ENCODE data around the gene COLQ.

Gene COLQ

DNA sequence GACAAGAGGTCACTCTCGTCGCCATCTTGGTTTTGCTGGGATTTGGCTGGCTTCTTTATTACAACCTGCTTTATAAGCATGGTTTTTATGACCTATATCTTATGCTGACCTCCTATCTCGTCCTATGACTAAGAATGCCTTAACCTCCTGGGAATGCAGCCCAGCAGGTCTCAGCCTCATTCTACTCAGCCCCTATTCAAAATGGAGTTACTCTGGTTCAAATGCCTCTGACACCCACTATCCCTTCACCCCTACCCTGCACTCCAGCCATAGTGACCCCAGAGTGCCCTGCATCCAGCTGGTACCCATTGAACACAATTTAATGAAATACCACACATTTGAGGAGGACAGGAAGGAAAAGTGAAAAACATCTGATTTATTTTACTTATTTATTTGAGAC is 117.5 kb downstream of the COLQ start:
- H3K4me3 ChIP-seq (ENCODE audit: low read depth, low read length): no peak overlapping the region
- TF ChIP-seq, protein P1, sequence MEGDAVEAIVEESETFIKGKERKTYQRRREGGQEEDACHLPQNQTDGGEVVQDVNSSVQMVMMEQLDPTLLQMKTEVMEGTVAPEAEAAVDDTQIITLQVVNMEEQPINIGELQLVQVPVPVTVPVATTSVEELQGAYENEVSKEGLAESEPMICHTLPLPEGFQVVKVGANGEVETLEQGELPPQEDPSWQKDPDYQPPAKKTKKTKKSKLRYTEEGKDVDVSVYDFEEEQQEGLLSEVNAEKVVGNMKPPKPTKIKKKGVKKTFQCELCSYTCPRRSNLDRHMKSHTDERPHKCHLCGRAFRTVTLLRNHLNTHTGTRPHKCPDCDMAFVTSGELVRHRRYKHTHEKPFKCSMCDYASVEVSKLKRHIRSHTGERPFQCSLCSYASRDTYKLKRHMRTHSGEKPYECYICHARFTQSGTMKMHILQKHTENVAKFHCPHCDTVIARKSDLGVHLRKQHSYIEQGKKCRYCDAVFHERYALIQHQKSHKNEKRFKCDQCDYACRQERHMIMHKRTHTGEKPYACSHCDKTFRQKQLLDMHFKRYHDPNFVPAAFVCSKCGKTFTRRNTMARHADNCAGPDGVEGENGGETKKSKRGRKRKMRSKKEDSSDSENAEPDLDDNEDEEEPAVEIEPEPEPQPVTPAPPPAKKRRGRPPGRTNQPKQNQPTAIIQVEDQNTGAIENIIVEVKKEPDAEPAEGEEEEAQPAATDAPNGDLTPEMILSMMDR (IDR thresholded peaks at IDR 0.05; ENCODE audit: borderline replicate concordance, insufficient read depth, low read depth, low read length): no peak

DNA sequence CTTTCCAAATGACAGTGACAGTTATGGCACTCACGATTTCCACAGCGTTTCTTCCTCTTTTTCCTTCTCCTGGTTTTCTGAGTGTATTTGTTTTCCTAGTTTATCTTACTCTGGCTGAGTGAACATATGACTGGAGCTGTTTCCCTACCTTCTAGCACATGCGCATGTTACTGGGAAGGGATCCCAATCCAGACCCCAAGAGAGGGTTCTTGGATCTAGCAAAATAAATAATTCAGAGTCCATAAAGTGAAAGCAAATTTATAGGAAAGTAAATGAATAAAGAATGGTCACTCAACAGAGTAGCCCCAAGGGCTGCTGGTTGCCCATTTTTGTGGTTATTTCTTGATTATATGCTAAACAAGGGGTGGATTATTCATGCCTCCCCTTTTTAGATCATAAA is 118.0 kb downstream of the COLQ start:
- H3K4me3 ChIP-seq (ENCODE audit: low read depth, low read length): no peak overlapping the region
- TF ChIP-seq, protein P1 (IDR thresholded peaks at IDR 0.05; ENCODE audit: borderline replicate concordance, insufficient read depth, low read depth, low read length): no peak

GRCh38 chr3:15401936-15402335 is 119.6 kb downstream of the COLQ start:
- TF ChIP-seq, protein P1 (IDR thresholded peaks at IDR 0.05; ENCODE audit: borderline replicate concordance, insufficient read depth, low read depth, low read length): no peak
- H3K4me3 ChIP-seq (ENCODE audit: low read depth, low read length): no peak overlapping the region

All from GM12875 (cell line).